NCI-H446 treated with DMSO at 0.1 percent for 48 hours (cell line): Measurements from ENCODE around the gene IGDCC3.
A peak's percentile ranks its signal among the peaks of the same experiment; 100 is the strongest.

Experiments used
- DNase-seq: peaks from one replicate; lab custom pipeline; 2025; lab: John Stamatoyannopoulos, UW

The IGDCC3 gene

GRCh38 chr15:65386886-65387285 is 9.1 kb upstream of the IGDCC3 start:
- no peak for DNase-seq

- DNase-seq: no peak
Measured at GRCh38 chr15:65386376-65386775, 8.6 kb upstream of the IGDCC3 start.

DNA sequence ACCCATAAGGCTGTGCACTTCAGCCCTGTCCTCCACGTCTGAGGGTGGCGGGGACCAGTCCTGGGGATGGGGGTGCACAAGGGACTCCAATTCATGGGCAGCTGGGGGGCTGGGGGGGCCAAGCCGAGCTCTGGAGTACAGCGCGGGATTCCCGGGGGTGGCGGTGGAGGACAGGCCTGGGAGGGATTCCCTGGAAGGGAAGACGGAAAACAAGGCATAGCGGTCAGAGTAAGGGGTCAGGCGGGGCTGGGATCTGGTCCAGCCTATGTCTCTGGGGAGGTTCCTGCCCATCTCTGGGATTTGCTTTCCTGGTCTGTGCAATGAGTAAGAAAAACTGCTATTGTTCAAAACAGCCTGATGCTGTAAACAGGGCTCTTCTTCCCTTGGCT is 8.1 kb upstream of the IGDCC3 start:
- no peak for DNase-seq

DNA sequence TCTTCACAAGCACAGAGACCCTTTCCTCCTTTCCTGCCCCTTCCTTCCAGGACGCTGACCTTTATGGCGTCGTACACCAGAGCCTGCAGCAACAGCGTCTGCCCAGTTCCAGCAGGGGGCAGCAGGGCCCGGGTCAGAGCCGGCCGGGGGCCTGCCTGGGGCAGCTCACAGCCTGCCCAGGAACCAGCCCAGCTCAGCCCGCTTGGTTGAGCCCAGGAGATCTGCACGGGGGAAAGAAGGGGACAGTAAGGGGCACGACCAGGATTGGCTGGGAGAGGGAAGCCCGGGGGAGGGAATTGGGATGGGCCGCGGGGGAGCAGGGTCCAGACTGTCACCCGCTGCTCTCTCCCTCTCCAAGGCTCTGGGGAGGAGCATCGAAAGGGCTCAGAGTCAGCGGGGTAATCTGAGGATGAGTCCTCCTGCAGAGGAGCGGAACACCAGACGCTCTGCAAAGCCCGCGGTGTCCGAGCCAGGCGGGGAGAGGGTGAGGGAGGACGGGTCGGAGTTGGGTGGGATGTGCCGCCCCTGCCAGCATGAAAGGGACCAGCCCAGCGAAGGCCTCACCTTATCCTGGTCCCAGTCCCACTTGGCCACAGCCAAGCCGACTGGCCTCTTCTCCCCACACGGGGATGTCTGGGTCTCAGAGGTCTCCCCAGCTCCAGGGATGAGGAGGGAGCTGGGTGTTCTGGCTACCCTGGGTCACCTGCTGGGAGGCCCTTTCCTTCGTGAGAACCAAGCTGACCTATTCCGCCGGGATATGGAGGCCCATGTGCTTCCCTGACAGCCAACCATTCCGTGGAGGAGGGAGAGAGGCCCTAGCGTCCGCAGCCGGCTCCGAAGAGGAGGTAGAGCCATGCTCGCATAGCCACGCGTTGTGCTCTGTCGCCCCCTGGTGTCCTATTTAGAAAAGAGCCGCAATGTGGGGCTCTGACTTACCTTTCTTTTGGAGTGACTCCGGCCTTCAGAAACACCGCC is 7.4 kb upstream of the IGDCC3 start:
- peak; percentile 31 for DNase-seq

GRCh38 chr15:65384505-65384894 is 6.7 kb upstream of the IGDCC3 start:
- DNase-seq: no peak

DNA sequence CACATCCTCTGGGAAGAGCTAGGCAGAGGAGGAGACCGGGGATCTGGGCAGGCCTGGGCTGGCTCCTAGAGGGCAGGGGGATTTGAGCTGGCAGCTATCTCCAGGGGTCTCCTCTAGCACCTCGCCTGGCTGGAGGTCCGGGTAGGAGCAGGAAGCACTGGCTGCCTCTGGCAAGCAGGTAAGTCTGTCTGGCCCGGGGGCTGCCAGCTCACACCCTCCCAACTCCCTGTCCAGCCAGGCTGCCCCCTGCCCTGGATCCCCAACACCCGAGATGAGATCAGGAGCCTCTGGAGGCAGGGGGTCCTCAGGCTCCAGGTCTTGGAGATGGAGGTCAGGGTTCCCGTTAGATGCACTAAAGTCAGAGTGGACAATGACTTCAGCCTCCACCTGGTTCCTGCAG is 6.2 kb upstream of the IGDCC3 start:
- no peak for DNase-seq

- DNase-seq: no peak
Measured at GRCh38 chr15:65383456-65383855, 5.7 kb upstream of the IGDCC3 start.

DNA sequence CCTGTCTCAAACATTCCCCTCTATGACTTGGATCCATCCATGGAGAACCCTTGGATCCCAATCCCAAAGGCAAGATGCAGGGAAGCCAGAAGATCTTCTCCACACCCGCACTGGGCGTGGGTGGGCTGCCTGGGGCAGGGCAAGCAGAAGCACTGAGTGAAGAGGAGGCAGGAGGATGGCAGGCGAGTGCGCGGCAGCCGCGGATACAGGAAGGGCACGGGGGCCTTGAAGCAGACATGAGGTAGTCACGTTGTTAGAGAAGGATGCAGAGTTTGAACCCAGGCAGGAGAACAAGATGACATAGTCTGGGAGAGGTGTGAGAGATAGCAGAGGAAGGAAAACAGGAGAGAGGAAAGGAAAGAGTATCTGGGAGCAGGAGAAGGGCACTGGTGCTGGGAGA is 5.1 kb upstream of the IGDCC3 start:
- DNase-seq: no peak

GRCh38 chr15:65382146-65382491 is 4.3 kb upstream of the IGDCC3 start:
- no peak for DNase-seq

GRCh38 chr15:65381445-65382145 is 3.8 kb upstream of the IGDCC3 start:
- no peak for DNase-seq

DNA sequence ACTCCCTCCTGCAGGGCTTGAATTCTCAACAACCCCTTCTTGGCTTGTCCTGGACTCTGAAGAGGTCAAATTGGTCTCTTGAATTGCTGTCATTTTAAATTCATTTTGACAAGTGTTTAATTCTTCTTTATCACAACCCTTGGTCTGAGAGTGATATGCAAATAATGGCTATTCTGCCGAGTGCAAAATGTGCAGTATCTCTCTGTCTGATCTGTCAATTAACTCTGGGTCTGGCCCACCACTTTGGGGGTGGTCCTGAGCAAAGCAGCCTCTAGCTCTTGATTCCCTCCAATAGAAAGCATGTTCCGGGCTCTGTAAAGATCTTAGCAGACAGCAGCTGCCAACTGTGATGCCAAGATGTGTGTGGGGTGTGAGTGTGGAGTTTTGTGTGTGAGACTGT is 2.2 kb upstream of the IGDCC3 start:
- DNase-seq: no peak

DNA sequence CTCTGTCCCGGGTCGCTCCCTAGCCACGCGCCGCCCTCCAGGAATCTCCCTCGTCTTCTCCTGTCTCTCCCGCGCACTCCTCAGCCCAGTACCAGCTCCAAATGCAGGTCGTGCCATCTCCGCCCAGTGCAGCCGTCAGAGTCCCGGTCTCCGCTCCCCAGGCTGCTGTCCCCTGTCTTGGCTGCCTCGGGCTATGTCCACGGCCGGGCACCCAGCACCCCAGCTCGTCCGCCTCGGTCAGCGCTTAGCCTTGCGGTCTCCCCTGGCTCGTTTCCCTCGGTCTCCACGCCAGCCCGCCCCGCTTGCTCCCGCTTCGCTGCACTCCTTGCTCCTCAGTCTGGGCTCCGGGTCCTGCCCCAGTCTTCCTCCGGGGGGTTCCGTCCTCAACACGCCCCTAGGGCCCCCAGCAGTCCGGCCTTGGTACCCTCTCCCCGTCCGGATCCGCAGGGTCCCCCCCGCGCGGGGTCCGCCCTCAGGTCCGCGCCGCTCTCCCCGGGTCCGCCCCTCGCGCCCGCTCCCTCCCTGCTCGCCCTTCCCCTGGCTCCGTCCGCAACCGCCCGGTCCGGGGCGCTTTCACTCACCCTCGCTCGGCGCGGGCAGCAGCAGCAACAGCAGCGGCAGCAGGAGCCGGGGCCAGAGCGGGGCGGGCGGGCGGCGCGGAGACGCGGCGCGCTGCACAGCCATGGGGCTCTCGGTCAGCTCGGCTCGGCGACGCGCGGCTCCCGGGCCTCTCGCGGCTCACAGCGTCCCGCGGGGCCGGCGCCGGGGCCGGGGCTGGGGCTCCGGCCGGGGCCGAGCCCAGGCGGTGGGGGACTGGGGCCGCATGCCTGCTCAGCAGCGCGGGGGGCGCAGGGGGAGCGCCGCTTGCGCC is 462 bp downstream of the IGDCC3 start:
- no peak for DNase-seq

- DNase-seq: no peak
Measured at GRCh38 chr15:65376767-65377104, 1.1 kb downstream of the IGDCC3 start.

DNA sequence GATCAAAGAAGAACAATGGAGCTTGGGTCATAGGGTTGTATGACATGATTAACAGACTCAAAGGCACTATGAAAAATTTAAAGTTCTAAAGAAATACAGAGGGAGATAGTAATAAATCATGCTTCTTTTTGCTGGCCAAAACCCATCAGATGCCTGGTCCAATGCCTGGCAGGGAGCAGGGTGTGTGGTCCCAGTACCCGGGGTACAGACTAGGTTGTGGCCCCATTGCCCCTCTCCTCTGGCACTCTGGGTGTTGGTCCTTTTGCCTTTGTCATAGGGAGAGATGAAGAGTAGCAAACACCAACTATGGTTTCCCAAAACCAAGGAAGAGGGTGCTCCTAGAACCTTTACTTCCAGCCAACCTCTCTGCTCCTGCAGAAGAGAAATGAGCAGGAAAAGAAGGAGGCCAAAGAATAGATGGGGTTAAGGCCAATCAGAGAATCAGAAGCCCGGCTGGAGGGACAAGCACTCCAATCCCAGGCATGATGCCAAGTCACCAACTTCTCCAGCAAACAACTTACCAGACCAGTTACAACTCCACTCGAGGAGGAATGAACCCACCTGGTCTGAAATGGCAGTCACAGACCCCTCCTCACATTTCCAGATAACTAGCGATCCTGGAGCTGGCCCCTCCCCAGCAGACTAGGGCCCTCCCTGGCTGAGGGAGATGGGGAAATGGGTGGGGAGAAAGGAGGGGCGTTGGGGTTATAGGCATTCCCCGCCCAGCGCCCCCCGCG is 1.8 kb downstream of the IGDCC3 start:
- DNase-seq: no peak

GRCh38 chr15:65374821-65375401 is 2.9 kb downstream of the IGDCC3 start:
- DNase-seq: no peak

DNA sequence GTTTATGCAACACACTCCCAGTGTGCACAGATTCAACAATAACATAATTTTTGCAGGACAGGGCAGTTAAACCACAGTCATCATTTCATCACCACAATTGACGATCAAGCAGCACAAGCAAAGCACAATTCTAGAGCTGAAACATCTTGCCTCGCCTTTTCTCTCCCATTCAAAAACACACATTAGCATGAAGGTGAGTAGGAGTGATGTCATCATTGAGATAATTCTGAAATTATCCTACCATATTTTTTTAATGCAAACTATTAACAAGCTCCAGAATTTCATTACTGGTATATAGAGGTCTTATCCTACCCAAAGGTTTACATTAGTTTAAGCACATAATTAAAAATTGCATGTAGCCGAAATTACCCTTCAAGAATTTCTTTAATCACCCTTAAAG is 3.5 kb downstream of the IGDCC3 start:
- no peak for DNase-seq

DNA sequence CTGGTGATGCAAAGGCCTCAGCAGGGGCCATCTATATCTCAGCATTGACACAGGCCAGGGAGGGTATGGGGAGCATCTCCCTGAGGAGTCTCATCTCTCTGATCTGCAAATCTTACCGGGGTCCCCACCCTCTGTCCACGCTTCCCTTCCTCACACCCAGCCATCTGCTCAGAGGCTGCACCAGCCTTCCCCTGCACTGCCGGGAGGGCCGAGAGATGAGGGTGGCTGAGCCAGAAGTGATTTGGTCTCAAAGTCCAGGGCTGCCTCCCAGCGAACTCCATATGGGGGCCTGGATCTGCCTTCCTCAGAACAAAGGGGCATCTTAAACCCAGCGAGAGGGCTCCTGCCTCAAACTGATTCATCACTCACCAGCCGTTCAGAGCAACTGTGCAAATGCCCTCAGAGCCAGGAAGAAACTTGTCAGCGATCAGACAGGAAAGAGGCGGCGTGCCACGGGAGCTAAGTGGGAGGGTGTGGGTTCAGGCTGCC is 4.6 kb downstream of the IGDCC3 start:
- no peak for DNase-seq

GRCh38 chr15:65372787-65373067 is 5.1 kb downstream of the IGDCC3 start:
- no peak for DNase-seq

- no peak for DNase-seq
Measured at GRCh38 chr15:65371976-65372786, 5.6 kb downstream of the IGDCC3 start.

- DNase-seq: no peak
Measured at GRCh38 chr15:65370885-65371284, 6.9 kb downstream of the IGDCC3 start.

GRCh38 chr15:65369651-65370050 is 8.2 kb downstream of the IGDCC3 start:
- no peak for DNase-seq
